Measurements from ENCODE around the gene ALPK1.
"Not testable (repeated sequence)": the region's sequence is repeated elsewhere in the genome, so short reads cannot be mapped to it uniquely, and the experiment has no call there.

Gene ALPK1

GRCh38 chr4:112296949-112297880 lies at the start of gene ALPK1:
TSS of gene ALPK1 (plus strand) at chr4:112297369.
- DNase-seq (ENCODE audit: low read depth): peak; percentile 70
- H3K4me3 ChIP-seq (ENCODE audit: low read depth, low read length): peak within 1 kb of the TSS; percentile 42

- DNase-seq (ENCODE audit: low read depth): no peak
- H3K4me3 ChIP-seq (ENCODE audit: low read depth, low read length): no peak overlapping the region
Observed at GRCh38 chr4:112251019-112251643, 46.0 kb upstream of the ALPK1 start.

DNA sequence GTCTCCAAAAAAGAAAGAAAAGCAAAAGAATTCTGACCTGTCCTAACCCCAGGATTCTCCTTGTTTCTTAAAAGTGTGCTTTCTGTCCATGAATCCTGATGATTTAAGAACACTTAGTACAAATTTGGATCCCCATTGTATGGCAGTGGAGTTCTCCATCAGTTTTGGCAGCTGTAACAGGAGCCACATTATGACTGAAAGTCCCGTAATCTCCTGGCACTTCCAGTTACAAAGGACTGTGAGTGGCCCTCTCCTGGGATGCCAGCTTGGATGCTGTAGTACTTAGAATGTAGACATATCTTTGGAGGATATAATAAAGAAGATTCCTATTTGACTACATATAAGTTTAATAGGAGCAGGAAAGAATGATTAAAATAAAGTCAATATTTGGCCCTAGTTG lies 44.9 kb upstream of the ALPK1 start:
- no peak for DNase-seq (ENCODE audit: low read depth)
- H3K4me3 ChIP-seq (ENCODE audit: low read depth, low read length): no peak overlapping the region

GRCh38 chr4:112253382-112254000 lies 43.7 kb upstream of the ALPK1 start:
- no peak for DNase-seq (ENCODE audit: low read depth)

GRCh38 chr4:112257098-112257497 lies 40.1 kb upstream of the ALPK1 start:
- no peak for DNase-seq (ENCODE audit: low read depth)
- H3K4me3 ChIP-seq (ENCODE audit: low read depth, low read length): no peak overlapping the region

More at GRCh38 chr4:112253382-112254000, 43.7 kb upstream of the ALPK1 start:
- H3K4me3 ChIP-seq (ENCODE audit: low read depth, low read length): no peak overlapping the region

- no peak for DNase-seq (ENCODE audit: low read depth)
- H3K4me3 ChIP-seq (ENCODE audit: low read depth, low read length): no peak overlapping the region
Observed at GRCh38 chr4:112266823-112267222, 30.3 kb upstream of the ALPK1 start.

GRCh38 chr4:112270051-112270450 lies 27.1 kb upstream of the ALPK1 start:
- H3K4me3 ChIP-seq (ENCODE audit: low read depth, low read length): no peak overlapping the region
- no peak for DNase-seq (ENCODE audit: low read depth)

GRCh38 chr4:112270640-112271421 lies 26.3 kb upstream of the ALPK1 start:
- DNase-seq (ENCODE audit: low read depth): peak; percentile 77
- H3K4me3 ChIP-seq (ENCODE audit: low read depth, low read length): no peak overlapping the region

DNA sequence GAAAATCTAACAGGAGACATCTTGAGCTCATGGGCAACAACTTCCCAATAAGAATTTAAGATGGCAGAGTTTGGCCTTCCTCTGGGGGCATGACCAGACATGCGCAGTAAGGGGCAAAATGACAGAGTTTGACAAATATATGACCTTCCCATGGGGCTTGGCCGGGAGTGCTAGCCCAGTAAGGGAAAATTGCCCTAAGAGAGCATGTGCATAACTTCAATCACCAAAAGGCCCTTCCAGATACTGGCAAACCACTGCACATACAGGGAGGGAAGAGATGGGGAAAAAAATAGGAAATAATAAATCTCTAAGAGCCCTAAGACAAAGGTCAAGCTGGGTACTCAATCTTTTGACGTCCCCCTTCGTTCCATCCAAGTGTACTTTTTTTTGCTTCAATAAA lies 24.9 kb upstream of the ALPK1 start:
- H3K4me3 ChIP-seq (ENCODE audit: low read depth, low read length): no peak overlapping the region
- no peak for DNase-seq (ENCODE audit: low read depth)

DNA sequence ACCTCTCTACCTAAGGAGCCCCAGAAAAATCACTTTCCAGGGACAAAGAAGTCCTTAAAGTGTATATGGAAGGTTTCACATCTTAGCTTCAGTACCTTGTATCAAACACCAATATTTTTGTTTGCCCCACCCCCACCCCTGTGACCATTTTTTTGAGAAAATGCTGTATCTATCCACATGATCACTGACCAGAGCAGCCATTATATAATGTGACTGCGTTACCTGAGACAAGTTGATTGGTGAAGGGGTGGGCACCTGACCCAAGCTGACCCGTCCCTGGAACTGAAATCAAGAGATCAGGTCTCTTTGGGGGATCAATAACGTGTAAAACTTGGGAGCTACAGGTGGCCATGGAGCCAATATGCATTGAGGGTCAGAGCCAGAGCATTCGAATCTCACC lies 22.2 kb upstream of the ALPK1 start:
- H3K4me3 ChIP-seq (ENCODE audit: low read depth, low read length): no peak overlapping the region
- no peak for DNase-seq (ENCODE audit: low read depth)

DNA sequence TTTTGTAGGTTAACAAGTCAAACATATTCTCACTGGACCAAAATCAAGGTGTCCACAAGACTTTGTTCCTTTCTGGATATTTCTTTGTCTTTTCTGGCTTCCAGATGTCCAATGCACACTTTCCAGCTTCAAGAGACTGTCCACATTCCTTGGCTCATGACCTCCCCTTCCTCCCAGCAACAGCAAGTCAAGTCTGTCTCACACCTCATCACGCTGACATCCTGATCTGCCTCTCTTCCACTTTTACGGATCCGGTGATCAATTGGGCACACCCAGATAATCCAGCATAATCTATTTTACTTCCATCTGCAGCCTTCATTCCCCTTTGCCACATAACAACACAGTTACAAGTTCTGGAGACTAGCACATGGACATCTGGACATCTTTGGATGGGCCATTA lies 21.1 kb upstream of the ALPK1 start:
- DNase-seq (ENCODE audit: low read depth): no peak
- H3K4me3 ChIP-seq (ENCODE audit: low read depth, low read length): no peak overlapping the region

DNA sequence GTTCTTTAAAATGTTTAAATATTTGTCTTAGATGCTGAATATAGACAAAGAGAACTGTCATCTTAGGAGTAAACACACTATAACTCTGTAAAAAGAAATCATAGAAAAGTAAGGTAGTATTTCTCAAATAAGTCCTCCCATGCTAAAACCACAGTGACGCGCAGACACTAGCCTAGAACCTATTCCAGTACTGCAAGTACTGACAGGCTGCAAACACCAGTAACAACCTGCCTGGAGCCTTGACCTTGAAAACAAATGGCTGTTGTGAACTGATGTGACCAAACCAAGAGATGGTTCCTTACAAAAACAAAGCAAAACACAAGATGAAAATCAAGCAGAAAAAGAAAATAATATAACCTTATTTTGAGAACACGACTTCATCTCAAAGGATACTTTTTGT lies 19.9 kb upstream of the ALPK1 start:
- no peak for DNase-seq (ENCODE audit: low read depth)
- no peak overlapping the region for H3K4me3 ChIP-seq (ENCODE audit: low read depth, low read length)

GRCh38 chr4:112277705-112278448 lies 19.3 kb upstream of the ALPK1 start:
- no peak overlapping the region for H3K4me3 ChIP-seq (ENCODE audit: low read depth, low read length)

GRCh38 chr4:112279025-112279881 lies 17.9 kb upstream of the ALPK1 start:
- H3K4me3 ChIP-seq (ENCODE audit: low read depth, low read length): no peak overlapping the region
- DNase-seq (ENCODE audit: low read depth): no peak

More at GRCh38 chr4:112277705-112278448, 19.3 kb upstream of the ALPK1 start:
- DNase-seq (ENCODE audit: low read depth): no peak

GRCh38 chr4:112279882-112280315 lies 17.3 kb upstream of the ALPK1 start:
- DNase-seq (ENCODE audit: low read depth): no peak
- H3K4me3 ChIP-seq (ENCODE audit: low read depth, low read length): no peak overlapping the region

DNA sequence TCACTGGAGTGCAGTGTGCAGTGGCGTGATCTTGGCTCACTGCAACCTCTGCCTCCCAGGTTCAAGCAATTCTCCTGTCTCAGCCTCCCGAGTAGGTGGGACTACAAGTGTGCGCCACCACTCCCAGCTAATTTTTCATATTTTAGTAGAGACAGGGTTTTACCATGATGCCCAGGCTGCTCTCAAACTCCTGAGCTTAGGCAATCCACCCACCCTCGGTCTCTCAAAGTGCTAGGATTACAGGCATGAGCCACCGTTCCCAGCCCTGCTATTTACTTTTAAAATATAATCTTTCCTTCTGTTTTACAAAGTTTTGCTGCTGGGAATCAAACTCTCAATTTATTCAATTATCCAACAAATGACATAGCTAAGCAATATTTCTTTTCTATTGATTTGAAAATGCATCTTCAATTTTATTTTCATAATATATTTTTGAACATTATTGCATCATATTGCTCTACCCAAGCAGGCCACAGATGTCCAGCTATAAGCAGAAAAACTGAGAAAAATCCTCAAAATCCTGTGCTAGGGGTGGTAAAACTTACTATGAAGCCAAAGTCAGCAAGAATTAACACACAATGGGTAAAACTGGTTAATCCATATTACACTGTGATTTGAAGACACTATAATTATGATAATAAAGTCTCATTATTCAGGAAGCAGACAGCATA lies 16.6 kb upstream of the ALPK1 start:
- H3K4me3 ChIP-seq (ENCODE audit: low read depth, low read length): no peak overlapping the region
- DNase-seq (ENCODE audit: low read depth): no peak

GRCh38 chr4:112281895-112282398 lies 15.2 kb upstream of the ALPK1 start:
- not testable (repeated sequence) for H3K4me3 ChIP-seq (ENCODE audit: low read depth, low read length); DNase-seq (ENCODE audit: low read depth)

All from skeletal muscle cell (primary cell).